Measurements from ENCODE around the gene ECT2L.

ECT2L gene

GRCh38 chr6:138948004-138948403, 152.1 kb downstream of the ECT2L start:
- no peak for DNase-seq

- no peak for DNase-seq
Observed at GRCh38 chr6:138948546-138949179, 152.8 kb downstream of the ECT2L start.

DNA sequence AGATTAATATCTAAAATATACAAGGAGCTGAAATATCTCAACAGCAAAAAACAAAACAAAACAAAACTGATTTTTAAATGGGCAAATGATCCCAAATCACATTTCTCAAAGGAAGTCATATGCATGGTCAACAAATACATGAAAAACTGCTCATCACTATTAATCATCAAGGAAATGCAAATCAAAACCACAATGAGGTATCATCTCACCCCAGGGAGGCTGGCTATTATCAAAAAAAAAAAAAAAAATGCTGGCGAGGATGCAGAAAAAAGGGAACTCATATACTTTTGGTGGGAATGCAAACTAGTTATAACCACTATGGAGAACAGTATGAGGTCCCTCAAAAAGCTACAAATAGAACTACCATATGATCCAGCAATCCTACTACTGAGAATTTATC, 157.6 kb downstream of the ECT2L start:
- no peak for DNase-seq

All from activated CD4-positive, alpha-beta T cell treated with anti-CD3 and anti-CD28 coated beads for 1 hour (primary cell).